Measurements from ENCODE around the gene EML1.
A peak's percentile ranks its signal among the peaks of the same experiment; 100 is the strongest.

Gene EML1

GRCh38 chr14:99930420-99931274, 137.4 kb downstream of the EML1 start:
- peak; percentile 63 for DNase-seq
- H3K36me3 ChIP-seq = no peaks in the 10 kb centered on the region
- TF ChIP-seq CTCF (IDR thresholded peaks at IDR 0.05; ENCODE audit: low read depth, low read length) = no peak
- H3K4me3 ChIP-seq (ENCODE audit: low read depth, low read length) = no peak overlapping the region
- H3K4me1 ChIP-seq = peaks cover 4% of the 10 kb centered on the region; the same call in 1 of the 2 replicates
- H3K9me3 ChIP-seq = no peaks in the 10 kb centered on the region
- no peaks in the 10 kb centered on the region for H3K27me3 ChIP-seq

DNA sequence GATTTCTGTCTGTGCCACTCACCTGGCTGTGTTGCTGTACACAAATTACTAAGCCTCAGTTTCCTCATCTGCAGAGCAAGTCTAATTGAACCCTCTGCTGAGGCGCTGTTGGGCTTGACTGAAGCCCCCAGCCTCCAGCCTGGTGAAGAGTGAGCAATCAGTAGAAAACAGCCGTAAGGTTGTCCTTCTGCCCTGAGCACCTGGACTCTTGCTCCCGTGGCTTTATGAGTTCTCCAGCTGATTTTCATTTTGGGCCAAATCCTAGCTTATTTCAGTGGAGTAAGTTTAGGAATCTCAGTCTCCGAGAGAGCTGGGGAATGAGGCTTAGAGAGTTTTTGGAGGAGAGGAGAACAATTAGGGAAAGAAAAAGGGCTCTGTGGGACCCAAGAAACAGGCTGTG, 138.1 kb downstream of the EML1 start:
- H3K4me1 ChIP-seq = peaks cover 4% of the 10 kb centered on the region; the same call in 1 of the 2 replicates
- H3K9me3 ChIP-seq = no peaks in the 10 kb centered on the region
- no peaks in the 10 kb centered on the region for H3K36me3 ChIP-seq
- no peaks in the 10 kb centered on the region for H3K27me3 ChIP-seq
- no peak overlapping the region for H3K4me3 ChIP-seq (ENCODE audit: low read depth, low read length)
- DNase-seq = no peak
- no peak for TF ChIP-seq CTCF (IDR thresholded peaks at IDR 0.05; ENCODE audit: low read depth, low read length)

- Histone ChIP-seq H3K27me3 (no peaks in the 10 kb centered on the region), H3K4me1 (no peaks in the 10 kb centered on the region), H3K9me3 (no peaks in the 10 kb centered on the region), H3K4me3 (ENCODE audit: low read depth, low read length) (no peak overlapping the region), H3K36me3 (no peaks in the 10 kb centered on the region)
- no peak for TF ChIP-seq CTCF (IDR thresholded peaks at IDR 0.05; ENCODE audit: low read depth, low read length)
- no peak for DNase-seq
These were observed 142.8 kb downstream of the EML1 start for GRCh38 chr14:99936056-99936455.

GRCh38 chr14:99936738-99937474, 143.7 kb downstream of the EML1 start:
- H3K36me3 ChIP-seq = no peaks in the 10 kb centered on the region
- no peak for DNase-seq
- TF ChIP-seq CTCF (IDR thresholded peaks at IDR 0.05; ENCODE audit: low read depth, low read length) = peak; percentile 7; the same call in 1 of the 2 replicates
- H3K9me3 ChIP-seq = no peaks in the 10 kb centered on the region
- H3K27me3 ChIP-seq = no peaks in the 10 kb centered on the region
- no peak overlapping the region for H3K4me3 ChIP-seq (ENCODE audit: low read depth, low read length)
- H3K4me1 ChIP-seq = no peaks in the 10 kb centered on the region

GRCh38 chr14:99937475-99938244, 144.4 kb downstream of the EML1 start:
- TF ChIP-seq CTCF (IDR thresholded peaks at IDR 0.05; ENCODE audit: low read depth, low read length) = no peak
- Histone ChIP-seq H3K4me1 (no peaks in the 10 kb centered on the region), H3K4me3 (ENCODE audit: low read depth, low read length) (no peak overlapping the region), H3K27me3 (no peaks in the 10 kb centered on the region), H3K9me3 (no peaks in the 10 kb centered on the region), H3K36me3 (no peaks in the 10 kb centered on the region)
- DNase-seq = no peak
